ENCODE results near the gene YAF2.

- TF ChIP-seq CTCF (IDR thresholded peaks at IDR 0.05) (no peak), POLR2A (IDR thresholded peaks at IDR 0.05) (no peak)
These were observed 109.2 kb downstream of the YAF2 start for GRCh38 chr12:42128888-42129287.
